Astrocyte (in vitro differentiated cells and primary cell): ENCODE measurements around the gene SNX32. TPM values are rescaled to one million over a fixed set of nuclear protein-coding genes. Genes with fewer than 3 reads are reported as not detected.

Experiments
- DNase-seq: peaks from one replicate; pipeline ENCODE4 v3.0.0-alpha.2; 2010; ENCODE audit warnings: low read depth
- FAIRE-seq: peaks from 2 replicates; lab custom pipeline; 2011; peaks lifted over from hg19 to GRCh38; lab: Jason Lieb, UNC
- H2AFZ ChIP-seq: 2 replicates; pipeline ENCODE4 v1.6.0; 2012; ENCODE audit warnings: low read depth, low read length, inconsistent platforms
- H3K27ac ChIP-seq: 2 replicates; pipeline ENCODE4 v1.5.1; 2011; ENCODE audit warnings: low read depth, low read length, inconsistent platforms
- H3K27me3 ChIP-seq: 2 replicates; pipeline ENCODE4 v1.6.0; 2011; ENCODE audit warnings: low read length, inconsistent platforms; ENCODE audit not compliant: insufficient read depth
- H3K36me3 ChIP-seq: 2 replicates; pipeline ENCODE4 v1.5.1; 2011; ENCODE audit warnings: low read length, inconsistent platforms; ENCODE audit not compliant: insufficient read depth
- H3K4me1 ChIP-seq: 2 replicates; pipeline ENCODE4 v1.5.1; 2011; ENCODE audit warnings: low read length, inconsistent platforms; ENCODE audit not compliant: insufficient read depth
- H3K4me2 ChIP-seq: 2 replicates; pipeline ENCODE4 v1.6.0; 2012; ENCODE audit warnings: low read length, inconsistent platforms
- H3K4me3 ChIP-seq: 2 replicates; pipeline ENCODE4 v1.5.1; 2011; ENCODE audit warnings: low read depth, mild to moderate bottlenecking, low read length, inconsistent platforms; ENCODE audit not compliant: insufficient read depth
- H3K79me2 ChIP-seq: 2 replicates; pipeline ENCODE4 v1.6.0; 2012; ENCODE audit warnings: mild to moderate bottlenecking, low read length, inconsistent platforms; ENCODE audit not compliant: insufficient read depth
- H3K9ac ChIP-seq: 2 replicates; pipeline ENCODE4 v1.6.0; 2012; ENCODE audit warnings: mild to moderate bottlenecking, low read length, inconsistent platforms
- H3K9me3 ChIP-seq: 2 replicates; pipeline ENCODE4 v1.5.1; 2012; ENCODE audit warnings: low read depth, mild to moderate bottlenecking, low read length, inconsistent platforms; ENCODE audit not compliant: insufficient read depth
- H4K20me1 ChIP-seq: 2 replicates; pipeline ENCODE4 v1.6.0; 2012; ENCODE audit warnings: low read length, inconsistent platforms; ENCODE audit not compliant: insufficient read depth
- H3K27ac Mint-ChIP-seq: one replicate; pipeline ENCODE4 v1.8.0; 2021; ENCODE audit warnings: mild to moderate bottlenecking, mixed read lengths; ENCODE audit not compliant: unreplicated experiment
- H3K27me3 Mint-ChIP-seq: one replicate; pipeline ENCODE4 v1.8.0; 2021; ENCODE audit warnings: low read depth, mixed read lengths; ENCODE audit not compliant: unreplicated experiment
- H3K36me3 Mint-ChIP-seq: one replicate; pipeline ENCODE4 v1.8.0; 2021; ENCODE audit warnings: low read depth, mixed read lengths; ENCODE audit not compliant: unreplicated experiment
- H3K4me1 Mint-ChIP-seq: one replicate; pipeline ENCODE4 v1.8.0; 2021; ENCODE audit warnings: low read depth, mixed read lengths; ENCODE audit not compliant: unreplicated experiment
- H3K4me3 Mint-ChIP-seq: one replicate; pipeline ENCODE4 v1.8.0; 2021; ENCODE audit warnings: mild to moderate bottlenecking, moderate library complexity, mixed read lengths; ENCODE audit not compliant: unreplicated experiment
- H3K9me3 Mint-ChIP-seq: one replicate; pipeline ENCODE4 v1.8.0; 2021; ENCODE audit warnings: mild to moderate bottlenecking, mixed read lengths; ENCODE audit not compliant: unreplicated experiment
- EZH2 ChIP-seq: IDR thresholded peaks from 2 replicates; pipeline ENCODE4 v1.6.1; 2012; ENCODE audit warnings: mild to moderate bottlenecking, low read length, inconsistent platforms; ENCODE audit not compliant: insufficient read depth
- total RNA-seq: library from RNA; stranded (reverse); gene quantifications from 2 replicates; pipeline ENCODE4 v1.2.1, GENCODE V29; 2021
- TF ChIP-seq, protein P1 (sequence below): IDR thresholded peaks from 2 replicates; pipeline ENCODE4 v1.5.1; 2011; ENCODE audit warnings: low read depth, mild to moderate bottlenecking, inconsistent platforms, low read length, moderate library complexity; ENCODE audit not compliant: insufficient read depth

SNX32 gene
- total RNA-seq, 1 donor from 2014 or later: 1.2 TPM

GRCh38 chr11:65858681-65859087 lies 24.9 kb downstream of the SNX32 start:
- Histone ChIP-seq H3K27me3 (no peaks in the 10 kb centered on the region), H3K9me3 (no peaks in the 10 kb centered on the region), H3K9ac (peak overlapping the region; percentile 89), H3K4me1 (peaks cover 48% of the 10 kb centered on the region), H3K36me3 (peaks cover 38% of the 10 kb centered on the region), H3K4me3 (peak overlapping the region; percentile 98), H4K20me1 (peaks cover 62% of the 10 kb centered on the region), H2AFZ (peak overlapping the region; percentile 7), H3K79me2 (peaks cover 76% of the 10 kb centered on the region), H3K4me2 (peak overlapping the region; percentile 96), H3K27ac (peak overlapping the region; percentile 65)
- Mint-ChIP-seq H3K9me3 (no peaks in the 10 kb centered on the region), H3K27me3 (no peaks in the 10 kb centered on the region), H3K36me3 (peaks cover 29% of the 10 kb centered on the region), H3K4me1 (peaks cover 38% of the 10 kb centered on the region), H3K27ac (peak overlapping the region; percentile 99), H3K4me3 (peak overlapping the region; percentile 96)
- no peak for DNase-seq
- TF ChIP-seq, protein P1, sequence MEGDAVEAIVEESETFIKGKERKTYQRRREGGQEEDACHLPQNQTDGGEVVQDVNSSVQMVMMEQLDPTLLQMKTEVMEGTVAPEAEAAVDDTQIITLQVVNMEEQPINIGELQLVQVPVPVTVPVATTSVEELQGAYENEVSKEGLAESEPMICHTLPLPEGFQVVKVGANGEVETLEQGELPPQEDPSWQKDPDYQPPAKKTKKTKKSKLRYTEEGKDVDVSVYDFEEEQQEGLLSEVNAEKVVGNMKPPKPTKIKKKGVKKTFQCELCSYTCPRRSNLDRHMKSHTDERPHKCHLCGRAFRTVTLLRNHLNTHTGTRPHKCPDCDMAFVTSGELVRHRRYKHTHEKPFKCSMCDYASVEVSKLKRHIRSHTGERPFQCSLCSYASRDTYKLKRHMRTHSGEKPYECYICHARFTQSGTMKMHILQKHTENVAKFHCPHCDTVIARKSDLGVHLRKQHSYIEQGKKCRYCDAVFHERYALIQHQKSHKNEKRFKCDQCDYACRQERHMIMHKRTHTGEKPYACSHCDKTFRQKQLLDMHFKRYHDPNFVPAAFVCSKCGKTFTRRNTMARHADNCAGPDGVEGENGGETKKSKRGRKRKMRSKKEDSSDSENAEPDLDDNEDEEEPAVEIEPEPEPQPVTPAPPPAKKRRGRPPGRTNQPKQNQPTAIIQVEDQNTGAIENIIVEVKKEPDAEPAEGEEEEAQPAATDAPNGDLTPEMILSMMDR: no peak
- no peak for FAIRE-seq

- Mint-ChIP-seq H3K36me3 (peaks cover 26% of the 10 kb centered on the region), H3K4me1 (peaks cover 32% of the 10 kb centered on the region), H3K9me3 (no peaks in the 10 kb centered on the region), H3K4me3 (peak overlapping the region; percentile 96), H3K27me3 (no peaks in the 10 kb centered on the region), H3K27ac (peak overlapping the region; percentile 99)
- H3K27ac ChIP-seq: peak overlapping the region; percentile 74
- peak overlapping the region; percentile 96 for H3K4me2 ChIP-seq
- no peak for FAIRE-seq
- TF ChIP-seq, protein P1: no peak
- no peak for TF ChIP-seq EZH2
- H3K9me3 ChIP-seq: no peaks in the 10 kb centered on the region
- H3K36me3 ChIP-seq: peaks cover 38% of the 10 kb centered on the region
- peaks cover 48% of the 10 kb centered on the region for H3K4me1 ChIP-seq
- H2AFZ ChIP-seq: peak overlapping the region; percentile 2
- peaks cover 75% of the 10 kb centered on the region for H3K79me2 ChIP-seq
- H4K20me1 ChIP-seq: peaks cover 62% of the 10 kb centered on the region
- DNase-seq: peak; percentile 96
- H3K27me3 ChIP-seq: no peaks in the 10 kb centered on the region
- peak overlapping the region; percentile 98 for H3K4me3 ChIP-seq
- peak overlapping the region; percentile 89 for H3K9ac ChIP-seq
These were observed 25.5 kb downstream of the SNX32 start for GRCh38 chr11:65859095-65859811.

DNA sequence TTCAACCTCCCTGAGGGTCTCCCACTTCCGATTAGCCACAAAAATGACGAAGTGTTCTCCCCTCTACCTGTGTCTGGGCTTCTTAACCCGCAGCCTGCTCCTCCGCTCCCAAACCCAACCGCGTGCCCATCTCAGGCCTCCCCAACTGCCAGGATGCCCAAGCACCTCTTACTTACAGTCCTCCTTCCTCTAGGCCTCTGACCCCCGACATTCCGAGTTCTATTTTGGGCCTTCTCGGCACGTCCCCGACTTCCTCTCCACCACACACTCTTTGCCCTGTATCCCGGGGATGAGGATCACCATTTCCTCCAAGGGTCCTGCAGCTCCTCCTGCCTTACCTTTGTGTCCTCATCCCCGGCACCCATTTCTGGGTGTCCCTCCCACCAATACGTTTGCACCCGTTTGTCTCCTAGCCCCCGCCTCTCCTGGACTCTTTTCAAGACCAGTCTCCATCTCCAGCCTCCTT lies 26.1 kb downstream of the SNX32 start:
- peak overlapping the region; percentile 98 for H3K4me3 ChIP-seq
- no peaks in the 10 kb centered on the region for H3K27me3 ChIP-seq
- Mint-ChIP-seq H3K36me3 (peaks cover 21% of the 10 kb centered on the region), H3K9me3 (no peaks in the 10 kb centered on the region), H3K27ac (peak overlapping the region; percentile 99), H3K4me3 (peak overlapping the region; percentile 96), H3K27me3 (no peaks in the 10 kb centered on the region), H3K4me1 (peaks cover 26% of the 10 kb centered on the region)
- TF ChIP-seq, protein P1: no peak
- no peak for TF ChIP-seq EZH2
- peaks cover 36% of the 10 kb centered on the region for H3K36me3 ChIP-seq
- H3K9ac ChIP-seq: peak overlapping the region; percentile 89
- DNase-seq (no peak), FAIRE-seq (no peak)
- peak overlapping the region; percentile 74 for H3K27ac ChIP-seq
- H3K79me2 ChIP-seq: peaks cover 74% of the 10 kb centered on the region
- peak overlapping the region; percentile 2 for H2AFZ ChIP-seq
- no peaks in the 10 kb centered on the region for H3K9me3 ChIP-seq
- H3K4me1 ChIP-seq: peaks cover 48% of the 10 kb centered on the region
- peaks cover 62% of the 10 kb centered on the region for H4K20me1 ChIP-seq
- peak overlapping the region; percentile 96 for H3K4me2 ChIP-seq
